ENCODE measurements around the gene MED27.

DNA sequence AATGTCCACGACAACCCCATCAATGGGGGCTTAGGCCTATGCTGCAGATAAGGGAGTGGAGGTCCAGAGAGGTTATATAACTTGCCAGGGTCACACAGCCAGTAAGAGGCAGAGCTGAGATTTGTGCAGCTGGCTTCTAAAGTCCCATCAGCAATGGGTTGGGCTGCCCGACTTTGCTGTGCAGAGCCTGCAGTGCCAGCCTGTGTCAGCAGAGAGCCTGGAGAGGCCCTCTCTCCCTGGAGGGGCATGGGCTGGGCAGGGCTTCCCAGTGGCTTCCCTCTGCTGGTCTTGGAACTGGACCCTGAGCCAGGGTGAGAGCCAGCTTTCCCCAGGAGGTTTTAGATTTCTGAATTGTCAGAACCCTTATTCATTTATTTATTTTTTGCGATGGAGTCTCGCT is 262.6 kb downstream of the MED27 start:
- TF ChIP-seq FOXM1 (IDR thresholded peaks at IDR 0.05; ENCODE audit: borderline replicate concordance, low read depth) (no peak), EGR1 (IDR thresholded peaks at IDR 0.05) (no peak), TCF12 (IDR thresholded peaks at IDR 0.05; ENCODE audit: low read depth) (no peak), RAD21 (IDR thresholded peaks at IDR 0.05; ENCODE audit: low read depth) (no peak), YY1 (IDR thresholded peaks at IDR 0.05; ENCODE audit: low read depth) (no peak), TAF1 (IDR thresholded peaks at IDR 0.05; ENCODE audit: low read depth) (no peak), EP300 (IDR thresholded peaks at IDR 0.05; ENCODE audit: borderline replicate concordance) (no peak), TEAD4 (IDR thresholded peaks at IDR 0.05) (no peak), CEBPB (IDR thresholded peaks at IDR 0.05) (no peak)
- TF ChIP-seq, protein P1, sequence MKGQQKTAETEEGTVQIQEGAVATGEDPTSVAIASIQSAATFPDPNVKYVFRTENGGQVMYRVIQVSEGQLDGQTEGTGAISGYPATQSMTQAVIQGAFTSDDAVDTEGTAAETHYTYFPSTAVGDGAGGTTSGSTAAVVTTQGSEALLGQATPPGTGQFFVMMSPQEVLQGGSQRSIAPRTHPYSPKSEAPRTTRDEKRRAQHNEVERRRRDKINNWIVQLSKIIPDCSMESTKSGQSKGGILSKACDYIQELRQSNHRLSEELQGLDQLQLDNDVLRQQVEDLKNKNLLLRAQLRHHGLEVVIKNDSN (IDR thresholded peaks at IDR 0.05), result no peak
- TF ChIP-seq, protein P2, sequence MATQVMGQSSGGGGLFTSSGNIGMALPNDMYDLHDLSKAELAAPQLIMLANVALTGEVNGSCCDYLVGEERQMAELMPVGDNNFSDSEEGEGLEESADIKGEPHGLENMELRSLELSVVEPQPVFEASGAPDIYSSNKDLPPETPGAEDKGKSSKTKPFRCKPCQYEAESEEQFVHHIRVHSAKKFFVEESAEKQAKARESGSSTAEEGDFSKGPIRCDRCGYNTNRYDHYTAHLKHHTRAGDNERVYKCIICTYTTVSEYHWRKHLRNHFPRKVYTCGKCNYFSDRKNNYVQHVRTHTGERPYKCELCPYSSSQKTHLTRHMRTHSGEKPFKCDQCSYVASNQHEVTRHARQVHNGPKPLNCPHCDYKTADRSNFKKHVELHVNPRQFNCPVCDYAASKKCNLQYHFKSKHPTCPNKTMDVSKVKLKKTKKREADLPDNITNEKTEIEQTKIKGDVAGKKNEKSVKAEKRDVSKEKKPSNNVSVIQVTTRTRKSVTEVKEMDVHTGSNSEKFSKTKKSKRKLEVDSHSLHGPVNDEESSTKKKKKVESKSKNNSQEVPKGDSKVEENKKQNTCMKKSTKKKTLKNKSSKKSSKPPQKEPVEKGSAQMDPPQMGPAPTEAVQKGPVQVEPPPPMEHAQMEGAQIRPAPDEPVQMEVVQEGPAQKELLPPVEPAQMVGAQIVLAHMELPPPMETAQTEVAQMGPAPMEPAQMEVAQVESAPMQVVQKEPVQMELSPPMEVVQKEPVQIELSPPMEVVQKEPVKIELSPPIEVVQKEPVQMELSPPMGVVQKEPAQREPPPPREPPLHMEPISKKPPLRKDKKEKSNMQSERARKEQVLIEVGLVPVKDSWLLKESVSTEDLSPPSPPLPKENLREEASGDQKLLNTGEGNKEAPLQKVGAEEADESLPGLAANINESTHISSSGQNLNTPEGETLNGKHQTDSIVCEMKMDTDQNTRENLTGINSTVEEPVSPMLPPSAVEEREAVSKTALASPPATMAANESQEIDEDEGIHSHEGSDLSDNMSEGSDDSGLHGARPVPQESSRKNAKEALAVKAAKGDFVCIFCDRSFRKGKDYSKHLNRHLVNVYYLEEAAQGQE (IDR thresholded peaks at IDR 0.05; ENCODE audit: low read depth), result no peak

Data from Ishikawa (cell line).